HFF-Myc (cell line): ENCODE measurements around the gene MRPL11.
"Not testable (repeated sequence)": the region's sequence is repeated elsewhere in the genome, so short reads cannot be mapped to it uniquely, and the experiment has no call there.

Source experiments
- DNase-seq: peaks from one replicate; pipeline ENCODE4 v3.0.0-alpha.2; 2011; ENCODE audit warnings: low read depth; ENCODE audit errors: extremely low read depth
- H3K4me3 ChIP-seq: replicated peaks from 2 replicates; pipeline ENCODE4 v1.5.1; 2011; ENCODE audit warnings: low read depth, mild to moderate bottlenecking, control low read depth, low read length
- CTCF ChIP-seq: IDR thresholded peaks from 2 replicates; pipeline ENCODE4 v1.5.1; 2012; ENCODE audit warnings: mild to moderate bottlenecking, low read depth, low read length, control low read depth; ENCODE audit errors: missing control alignments

The MRPL11 gene

GRCh38 chr11:66443602-66444001, 5.0 kb upstream of the MRPL11 start:
- no peak overlapping the region for H3K4me3 ChIP-seq
- DNase-seq, result peak; percentile 70
- TF ChIP-seq CTCF, result no peak

- not testable (repeated sequence) for H3K4me3 ChIP-seq, DNase-seq
Measured at GRCh38 chr11:66440940-66441282, 2.3 kb upstream of the MRPL11 start.

- not testable (repeated sequence) for H3K4me3 ChIP-seq, DNase-seq
Measured at GRCh38 chr11:66440101-66440939, 1.7 kb upstream of the MRPL11 start.

- DNase-seq, result no peak
- peak overlapping the region; percentile 73 for H3K4me3 ChIP-seq
- no peak for TF ChIP-seq CTCF
Measured at GRCh38 chr11:66437979-66438503, 607 bp downstream of the MRPL11 start.

- H3K4me3 ChIP-seq, result no peak overlapping the region
- DNase-seq, result no peak
- TF ChIP-seq CTCF, result no peak
Measured at GRCh38 chr11:66432597-66432996, 6.1 kb downstream of the MRPL11 start.

- not testable (repeated sequence) for DNase-seq, H3K4me3 ChIP-seq
Measured at GRCh38 chr11:66431871-66432329, 6.7 kb downstream of the MRPL11 start.

GRCh38 chr11:66431287-66431686, 7.4 kb downstream of the MRPL11 start:
- H3K4me3 ChIP-seq, DNase-seq: not testable (repeated sequence)

GRCh38 chr11:66429983-66430602, 8.6 kb downstream of the MRPL11 start:
- peak; percentile 38 for DNase-seq

More at GRCh38 chr11:66429983-66430602, 8.6 kb downstream of the MRPL11 start:
- TF ChIP-seq CTCF, result peak; percentile 91
- H3K4me3 ChIP-seq, result no peak overlapping the region
